GM21576 (cell line): ENCODE data around the gene SIGLEC11.
"Not testable (repeated sequence)": the region's sequence is repeated elsewhere in the genome, so short reads cannot be mapped to it uniquely, and the experiment has no call there.

Experiments used
- ATAC-seq: cut with Tn5 transposase; IDR thresholded peaks from one replicate; pipeline ENCODE4 v1.9.1; 2021; ENCODE audit warnings: mild to moderate bottlenecking, moderate library complexity; ENCODE audit not compliant: unreplicated experiment

SIGLEC11 gene

DNA sequence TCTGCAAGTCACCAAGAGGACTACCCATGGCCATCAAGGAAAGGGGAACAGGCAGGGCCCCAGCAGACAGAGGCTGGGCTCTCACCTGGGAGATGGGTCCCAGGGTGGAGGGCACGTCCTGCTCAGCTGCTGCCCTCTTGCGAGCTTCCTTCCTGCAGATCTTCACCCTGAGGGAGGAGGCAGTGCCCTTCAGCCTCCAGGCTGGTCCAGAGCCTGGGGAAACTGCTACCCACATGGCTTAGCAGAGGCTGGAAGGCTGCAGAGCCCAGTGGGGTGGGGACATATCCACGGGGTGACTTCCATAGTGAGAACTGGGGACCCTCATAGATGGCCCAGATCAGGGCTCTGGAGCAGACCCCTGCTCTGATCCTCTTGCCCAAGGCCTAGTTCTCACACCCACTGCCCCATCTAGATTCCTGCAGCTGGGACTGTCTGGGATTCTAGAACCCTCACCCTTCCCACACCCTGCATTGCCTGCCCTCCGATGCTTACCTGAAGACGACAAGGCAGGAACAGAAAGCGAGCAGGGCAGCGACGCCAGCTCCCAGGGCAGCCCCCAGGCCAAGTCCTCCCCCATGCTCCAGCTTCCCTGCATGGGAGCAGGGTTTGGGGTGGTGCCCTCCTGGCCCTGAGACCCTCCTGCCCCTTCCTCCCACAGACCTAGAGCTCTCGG is 9.0 kb downstream of the SIGLEC11 start:
- ATAC-seq, result no peak

DNA sequence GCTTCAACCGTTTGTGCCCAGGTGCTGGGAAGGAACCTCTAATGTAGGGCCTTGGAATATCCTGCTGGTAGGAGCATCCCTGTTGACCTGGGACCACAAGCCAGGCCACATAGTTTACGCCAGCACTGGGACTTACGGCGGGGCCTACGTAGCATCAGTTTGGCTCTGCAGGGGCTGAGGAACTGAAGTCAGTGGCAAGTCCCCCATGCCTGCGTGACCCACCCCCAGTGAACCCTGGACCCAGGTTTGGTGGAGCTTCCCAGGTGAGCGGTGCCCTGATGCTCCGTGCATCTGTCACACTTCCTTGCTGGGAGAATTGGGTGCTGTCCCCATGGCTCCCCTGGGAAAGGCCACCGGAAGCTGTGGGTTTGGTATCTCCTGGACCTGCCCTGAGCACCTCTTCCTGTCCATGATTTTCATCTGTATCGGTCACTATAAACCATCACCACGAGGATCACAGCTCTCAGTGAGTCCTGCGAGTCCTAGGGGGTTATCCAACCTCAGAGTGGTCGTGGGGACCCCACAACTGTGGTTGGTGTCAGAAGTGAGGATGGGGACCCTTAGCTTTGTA is 9.9 kb downstream of the SIGLEC11 start:
- ATAC-seq, result no peak

DNA sequence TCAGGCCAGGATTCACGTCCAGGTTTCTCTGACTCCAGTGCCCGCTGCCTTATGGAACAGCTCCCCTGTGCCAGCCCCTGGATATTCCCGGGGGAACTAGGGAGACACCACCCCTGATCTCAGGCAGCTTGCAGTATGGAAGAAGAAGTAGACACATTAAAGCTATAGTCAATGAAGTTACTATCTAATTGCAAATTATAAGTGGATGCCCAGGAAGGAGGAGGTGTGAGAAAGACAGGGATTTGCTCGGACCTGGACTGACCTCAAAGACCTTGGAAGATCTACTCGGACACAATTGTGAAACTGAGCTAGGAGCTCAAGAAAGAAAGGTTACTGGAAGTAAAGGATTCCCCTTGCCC is 10.4 kb downstream of the SIGLEC11 start:
- ATAC-seq, result no peak

- ATAC-seq, result no peak
Observed at GRCh38 chr19:49949742-49950589, 11.0 kb downstream of the SIGLEC11 start.

GRCh38 chr19:49946415-49946814 is 14.6 kb downstream of the SIGLEC11 start:
- no peak for ATAC-seq

GRCh38 chr19:49944567-49944966 is 16.4 kb downstream of the SIGLEC11 start:
- not testable (repeated sequence) for ATAC-seq

DNA sequence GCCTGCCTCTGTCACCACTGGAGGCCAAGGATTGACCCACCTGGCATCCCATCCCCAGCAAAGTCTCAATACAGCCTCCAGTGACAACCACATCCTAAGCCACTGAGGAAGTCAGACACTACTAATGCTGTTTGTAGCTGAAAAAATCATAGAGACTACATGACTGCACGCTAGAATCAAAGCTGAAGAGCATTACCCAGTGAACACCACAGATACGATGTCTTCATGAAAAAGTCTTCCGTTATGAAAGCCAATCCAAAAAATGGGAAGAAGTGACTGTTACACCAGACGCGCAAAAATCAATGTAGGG is 20.5 kb downstream of the SIGLEC11 start:
- no peak for ATAC-seq

- no peak for ATAC-seq
Observed at GRCh38 chr19:49939721-49940481, 21.1 kb downstream of the SIGLEC11 start.

DNA sequence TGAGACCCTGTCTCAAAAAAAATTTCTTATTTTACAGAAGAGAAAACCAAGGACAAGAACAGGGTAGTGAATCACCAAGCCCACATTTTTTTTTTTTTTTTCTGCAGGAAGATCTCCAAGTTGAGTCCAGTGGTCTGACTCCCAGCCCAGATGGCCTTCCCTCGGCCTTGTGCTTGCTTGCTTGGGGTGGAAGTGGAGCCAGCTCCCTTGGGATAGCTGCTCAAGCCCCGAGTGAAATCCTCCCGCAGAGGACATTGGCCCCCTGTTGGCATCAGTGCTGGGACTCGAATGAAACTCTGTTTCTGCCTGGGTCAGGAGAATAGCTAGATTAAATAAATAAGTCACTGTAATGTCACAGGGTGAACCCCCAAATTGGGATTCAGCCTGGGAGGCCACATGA is 22.3 kb downstream of the SIGLEC11 start:
- ATAC-seq, result no peak

DNA sequence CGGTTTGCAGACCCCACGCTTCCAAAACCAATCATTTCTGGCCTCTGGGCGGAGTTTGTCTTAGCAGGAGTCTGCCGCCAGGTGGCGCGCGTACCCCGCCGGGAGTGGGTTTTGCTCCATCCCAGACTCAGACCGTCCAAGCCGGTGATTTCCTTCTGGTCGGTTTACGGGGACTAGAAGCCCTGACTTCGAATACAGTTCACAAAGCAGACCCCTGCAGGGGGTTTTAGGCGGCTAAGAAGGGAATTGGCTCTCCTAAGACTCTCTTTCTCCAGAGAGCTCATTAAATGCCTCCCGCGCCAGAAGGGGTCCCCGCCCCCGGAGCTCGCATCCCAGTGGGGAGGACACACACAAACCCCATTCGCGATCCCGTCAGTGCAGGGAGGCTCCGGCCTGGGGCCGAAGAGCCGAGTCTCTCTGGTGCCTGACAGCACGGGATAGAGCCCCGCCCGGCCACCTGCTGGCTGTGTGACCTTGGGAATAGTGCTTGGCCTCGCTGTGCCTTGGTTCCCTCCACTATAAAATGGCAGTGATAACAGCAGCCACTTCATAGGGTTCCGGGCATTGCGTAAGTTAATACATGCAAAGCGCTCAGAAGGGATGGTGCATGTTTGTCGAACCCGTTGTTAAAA is 23.1 kb downstream of the SIGLEC11 start:
- no peak for ATAC-seq

GRCh38 chr19:49936549-49936948 is 24.4 kb downstream of the SIGLEC11 start:
- ATAC-seq, result no peak

- ATAC-seq, result no peak
Observed at GRCh38 chr19:49933643-49934042, 27.3 kb downstream of the SIGLEC11 start.

DNA sequence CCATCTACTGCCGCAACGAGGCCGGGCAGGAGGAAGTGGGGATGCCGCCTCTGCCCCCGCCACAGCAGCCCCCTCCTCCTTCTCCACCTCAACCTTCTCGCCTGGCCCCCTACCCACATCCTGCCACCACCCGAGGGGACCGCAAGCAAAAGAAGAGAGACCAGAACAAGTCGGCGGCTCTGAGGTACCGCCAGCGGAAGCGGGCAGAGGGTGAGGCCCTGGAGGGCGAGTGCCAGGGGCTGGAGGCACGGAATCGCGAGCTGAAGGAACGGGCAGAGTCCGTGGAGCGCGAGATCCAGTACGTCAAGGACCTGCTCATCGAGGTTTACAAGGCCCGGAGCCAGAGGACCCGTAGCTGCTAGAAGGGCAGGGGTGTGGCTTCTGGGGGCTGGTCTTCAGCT is 28.2 kb downstream of the SIGLEC11 start:
- ATAC-seq, result no peak

GRCh38 chr19:49932041-49932451 is 28.9 kb downstream of the SIGLEC11 start:
- ATAC-seq, result no peak

- ATAC-seq, result no peak
Observed at GRCh38 chr19:49931293-49932040, 29.5 kb downstream of the SIGLEC11 start.

DNA sequence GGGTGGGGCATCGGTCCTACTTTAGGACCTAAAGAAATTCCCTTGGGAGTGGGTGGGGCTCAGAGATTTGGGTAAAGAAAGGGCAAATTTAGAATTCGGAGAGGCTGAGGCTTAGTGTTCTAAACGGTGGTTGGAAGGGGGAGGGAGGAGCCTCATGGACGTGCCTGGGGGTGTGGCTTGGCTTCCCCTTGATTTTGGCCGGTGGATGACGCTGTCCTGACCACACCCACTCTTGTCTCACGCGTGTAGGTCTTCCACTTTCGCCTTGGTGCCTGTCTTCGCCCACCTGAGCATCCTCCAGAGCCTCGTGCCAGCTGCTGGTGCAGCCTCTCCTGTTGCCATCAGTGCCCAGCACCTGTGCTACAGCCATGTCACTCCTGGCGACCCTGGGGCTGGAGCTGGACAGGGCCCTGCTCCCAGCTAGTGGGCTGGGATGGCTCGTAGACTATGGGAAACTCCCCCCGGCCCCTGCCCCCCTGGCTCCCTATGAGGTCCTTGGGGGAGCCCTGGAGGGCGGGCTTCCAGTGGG is 30.4 kb downstream of the SIGLEC11 start:
- ATAC-seq, result no peak

GRCh38 chr19:49929611-49930482 is 31.1 kb downstream of the SIGLEC11 start:
- peak; percentile 57 for ATAC-seq

DNA sequence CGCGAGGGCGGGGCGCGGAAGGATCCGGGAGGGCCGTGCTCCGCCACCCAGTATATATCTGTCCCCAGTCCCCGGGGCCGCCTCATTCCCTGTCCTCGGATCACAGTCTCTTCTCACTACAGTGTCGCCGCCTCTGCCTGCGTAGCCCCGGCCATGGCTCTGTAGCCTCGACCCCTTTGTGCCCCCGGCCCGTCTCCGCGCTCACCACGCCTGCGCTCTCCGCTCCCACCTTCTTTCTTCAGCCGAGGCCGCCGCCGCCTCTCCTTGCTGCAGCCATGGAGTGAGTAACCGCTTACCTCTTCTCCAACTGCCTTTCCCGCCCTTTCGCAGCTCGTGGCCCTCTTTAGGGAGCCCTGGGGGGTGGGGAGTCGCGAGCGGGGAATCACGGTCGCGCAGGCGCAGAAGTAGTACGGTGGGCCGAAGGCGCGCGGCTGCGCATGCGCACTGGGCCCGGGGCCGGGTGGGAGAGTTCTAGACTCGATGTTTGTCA is 31.8 kb downstream of the SIGLEC11 start, which contains the start of the genes ATF5 and NUP62:
TSS of gene ATF5 (plus strand) at position 85 of the 490 bp plus-strand sequence. CDS start 1,646 bp downstream, outside the sequence.
TSS of gene NUP62 (minus strand) at position 384 of the 490 bp plus-strand sequence. CDS start 19,697 bp downstream, outside the sequence.
- peak; percentile 29 for ATAC-seq
